ENCODE measurements around the gene BCL7B. TPM values are rescaled to one million over a fixed set of nuclear protein-coding genes. Genes with fewer than 3 reads are reported as not detected.

BCL7B gene
- 10 to 100 TPM; 61.5 to 63.2 TPM for total RNA-seq

DNA sequence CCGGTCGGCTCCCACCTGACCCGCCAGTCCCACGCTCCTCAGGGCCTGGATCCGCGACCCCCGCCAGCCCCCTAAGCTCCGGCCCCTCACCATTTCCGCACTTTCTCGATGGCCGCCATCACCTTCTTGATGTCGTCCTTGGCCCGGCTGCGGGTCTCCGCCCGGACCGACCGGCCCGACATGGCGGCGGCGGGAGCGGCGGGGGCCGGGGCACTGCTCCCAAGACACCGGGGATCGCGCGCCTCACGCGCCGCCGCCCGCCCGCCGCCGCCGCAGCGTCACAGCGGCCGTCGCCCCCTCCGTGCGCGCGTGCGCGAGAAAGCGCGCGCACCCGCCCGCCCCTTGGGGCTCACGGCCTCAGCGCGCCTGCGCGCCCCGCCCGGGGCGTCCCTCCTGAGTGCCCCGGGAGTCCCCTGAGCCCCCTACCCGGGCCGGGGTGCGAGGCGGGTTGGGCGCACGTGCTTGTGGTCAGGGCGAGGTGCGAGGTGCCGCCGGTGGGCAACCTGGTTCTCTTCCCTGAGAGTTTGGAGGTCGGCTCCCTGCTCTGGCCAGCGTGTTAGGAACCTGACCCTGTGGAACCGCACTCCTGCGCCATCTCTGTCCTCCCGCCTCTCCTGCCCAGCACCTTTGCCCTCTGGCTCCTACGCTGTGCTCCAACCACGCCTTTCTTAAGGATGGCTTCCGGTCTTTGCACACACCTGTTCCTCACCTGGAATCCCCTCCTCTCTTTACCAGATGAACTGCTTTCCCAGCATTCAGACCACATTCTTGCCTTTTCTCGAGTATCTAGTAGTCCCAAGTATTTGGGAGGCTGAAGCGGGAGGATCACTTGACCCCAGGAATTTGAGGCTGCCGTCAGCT, at the start of gene BCL7B:
BCL7B (minus strand) TSS at position 294 of the 861 bp plus-strand sequence; CDS start at position 182, 112 bp downstream.

DNA sequence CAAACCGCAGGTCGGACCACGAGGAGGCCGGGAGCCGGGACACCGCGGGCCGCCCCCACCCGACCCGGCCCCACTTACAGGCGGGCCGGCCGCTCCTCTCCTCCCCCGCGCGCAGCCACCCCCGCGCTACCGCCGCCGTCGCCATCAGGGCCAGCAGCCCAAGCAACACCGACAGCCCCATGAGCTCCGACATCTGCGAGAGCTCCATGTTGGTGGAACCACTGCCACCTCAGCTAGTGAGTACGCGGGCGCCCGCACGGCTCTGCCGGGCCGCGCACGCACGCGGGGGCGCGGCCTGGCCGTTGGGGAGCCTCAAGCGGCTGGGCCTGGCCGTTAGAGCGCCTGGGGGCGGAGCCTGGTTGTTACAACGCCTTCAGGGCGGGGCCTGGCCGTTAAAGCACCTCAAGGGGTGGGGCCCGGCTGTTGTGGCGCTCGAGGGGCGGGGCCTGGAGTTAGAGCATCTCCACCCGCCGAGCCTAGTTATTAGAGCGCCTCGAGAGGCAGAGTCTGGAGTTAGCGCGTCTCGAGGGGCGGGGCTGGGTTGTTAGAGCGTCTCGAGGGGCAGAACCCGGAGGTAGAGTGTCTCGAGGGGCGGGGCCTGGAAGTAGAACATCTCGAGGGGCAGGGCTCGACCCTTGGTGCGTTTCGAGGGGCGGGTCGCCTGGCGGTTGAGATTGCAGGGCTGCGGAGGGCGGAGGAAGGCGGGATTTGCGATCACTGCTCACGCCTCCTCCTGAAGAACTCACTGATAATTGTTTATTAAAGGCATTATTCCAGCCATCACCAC, 21.0 kb upstream of the BCL7B start, which contains the start of gene TBL2:
TBL2 (minus strand) TSS at position 238 of the 787 bp plus-strand sequence; CDS start at position 208, 30 bp downstream.

GRCh38 chr7:73522105-73522872, 35.2 kb downstream of the BCL7B start, which contains the start of gene BAZ1B:
TSS of gene BAZ1B (minus strand) at chr7:73522293. CDS start at chr7:73521933, 360 bp downstream.

Other genes starting within 250 kb of the BCL7B start
- 10 to 100 TPM; 41.1 to 45.5 TPM for gene NSUN5, start 248.9 kb downstream of the BCL7B start, total RNA-seq
- gene TRIM50, start 229.6 kb downstream of the BCL7B start, total RNA-seq, result not detected
- gene FKBP6, start 229.5 kb downstream of the BCL7B start, total RNA-seq, result not detected
- gene FZD9, start 123.9 kb downstream of the BCL7B start, total RNA-seq, result under 1 TPM; 0.10 to 0.18 TPM
- 10 to 100 TPM; 76.3 to 77.4 TPM for gene BAZ1B, start 35.4 kb downstream of the BCL7B start, total RNA-seq
- gene TBL2, start 20.9 kb upstream of the BCL7B start, total RNA-seq, result 10 to 100 TPM; 25.3 to 27.5 TPM
- not detected for gene MLXIPL, start 66.8 kb upstream of the BCL7B start, total RNA-seq
- gene VPS37D, start 110.1 kb upstream of the BCL7B start, total RNA-seq, result under 1 TPM; 0.41 to 0.68 TPM
- 1 to 10 TPM; 8.5 to 8.9 TPM for gene DNAJC30, start 125.8 kb upstream of the BCL7B start, total RNA-seq
- 10 to 100 TPM; 44.2 to 49.4 TPM for gene BUD23, start 125.9 kb upstream of the BCL7B start, total RNA-seq
- 10 to 100 TPM in 1 of 2 experiments, 1 to 10 TPM in 1; 9.4 to 12.4 TPM for gene STX1A, start 162.0 kb upstream of the BCL7B start, total RNA-seq
- 10 to 100 TPM; 12.6 to 13.7 TPM for gene ABHD11, start 181.1 kb upstream of the BCL7B start, total RNA-seq
- not detected for gene CLDN3, start 212.6 kb upstream of the BCL7B start, total RNA-seq